ENCODE results near the gene FHOD1. TPM values are rescaled to one million over a fixed set of nuclear protein-coding genes. Genes with fewer than 3 reads are reported as not detected.
A peak's percentile ranks its signal among the peaks of the same experiment; 100 is the strongest.

FHOD1 gene
- total and polyA plus RNA-seq, 2 of the 4 experiments (the other 2 are of a cell fraction) = 13.8 to 64.0 TPM

DNA sequence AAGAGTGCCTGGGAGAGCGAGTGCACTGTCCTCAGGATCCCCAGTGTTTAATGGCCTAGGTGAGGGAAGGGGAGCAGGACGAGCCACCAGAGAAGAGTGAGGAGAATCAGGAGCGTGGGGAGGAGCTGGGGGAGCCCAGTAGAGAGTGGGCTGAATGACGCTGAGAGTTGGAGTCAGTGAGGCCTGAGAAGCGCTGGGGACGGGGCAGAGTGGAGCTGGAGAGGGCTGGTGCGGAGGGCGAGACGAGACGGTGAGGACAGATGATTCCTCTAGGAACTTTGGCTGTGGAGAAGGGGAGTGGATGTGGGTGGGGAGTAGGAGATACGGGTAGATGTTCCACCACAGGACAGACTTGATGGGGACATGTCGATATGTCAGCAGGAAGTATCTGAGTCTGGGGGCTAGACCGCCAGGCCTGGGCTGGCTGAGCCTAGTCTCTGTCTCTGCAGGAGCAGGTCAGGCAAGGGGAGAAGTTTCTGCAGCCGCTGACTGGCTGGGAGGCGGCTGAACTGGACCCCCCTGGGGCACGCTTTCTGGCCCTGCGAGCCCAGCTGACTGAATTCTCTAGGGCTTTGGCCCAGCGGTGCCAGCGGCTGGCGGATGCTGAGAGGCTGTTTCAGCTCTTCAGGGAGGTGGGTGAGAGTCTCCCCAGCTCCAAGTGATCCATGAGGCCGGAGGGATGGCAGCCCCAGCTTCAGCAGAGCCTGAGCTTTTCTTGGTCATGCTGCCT, 36.7 kb upstream of the FHOD1 start:
- H2AK5ac ChIP-seq (ENCODE audit: low read depth, low read length) = peak overlapping the region; percentile 48; the same call in 1 of the 2 replicates
- H2AK9ac ChIP-seq (replicated peaks; ENCODE audit: low read depth, low read length, poor library complexity) = no peak overlapping the region
- H2BK5ac ChIP-seq (ENCODE audit: low read depth, low read length, poor library complexity, severe bottlenecking) = no peak overlapping the region
- ATAC-seq (ENCODE audit: low read depth) (no peak), DNase-seq (no peak)
- peak overlapping the region; percentile 40; the same call in 1 of the 2 replicates for H3K4ac ChIP-seq (ENCODE audit: low read depth, low read length)
- no peak overlapping the region for H3K14ac ChIP-seq (replicated peaks; ENCODE audit: low read depth, low read length)
- intact Hi-C loops (cut with micrococcal nuclease) (no loop called here), in situ Hi-C loops (cut with MboI; ENCODE audit: low sequenced_read_pairs) (no loop called here), dilution Hi-C loops (cut with HindIII; ENCODE audit: low sequenced_read_pairs, unreplicated experiment) (no loop called here)
- no peak overlapping the region for H4K8ac ChIP-seq (ENCODE audit: low read depth in 2 of 2, low read length in 2 of 2)
- H4K91ac ChIP-seq (ENCODE audit: insufficient read depth, low read depth, low read length) = no peak overlapping the region
- no peak overlapping the region for H2AFZ ChIP-seq (replicated peaks; ENCODE audit: low read length, poor library complexity)
- no peak overlapping the region for H3K9ac ChIP-seq (ENCODE audit: low read depth, low read length)
- BruUV-seq (replicated peaks) = no TSS peak
- no peak overlapping the region for H2BK120ac ChIP-seq (ENCODE audit: low read depth, low read length)
- H4K5ac ChIP-seq (ENCODE audit: low read depth, low read length) = no peak overlapping the region
- H3K18ac ChIP-seq (ENCODE audit: low read depth, low read length) = no peak overlapping the region
- no peak overlapping the region for H2BK20ac ChIP-seq (ENCODE audit: low read depth, low read length)
- no peak overlapping the region for H2BK15ac ChIP-seq (ENCODE audit: low read depth, low read length)
- no peak overlapping the region for H3K4me2 ChIP-seq (ENCODE audit: low read depth, low read length)
- no peak overlapping the region for H3K56ac ChIP-seq (ENCODE audit: extremely low read depth, insufficient read depth, low read length)
- no peaks in the 10 kb centered on the region for H3K36me3 ChIP-seq (ENCODE audit: control insufficient read depth, insufficient read depth, low read length)
- H3K23ac ChIP-seq (ENCODE audit: low read depth, low read length) = no peak overlapping the region
- H3K9me1 ChIP-seq (ENCODE audit: insufficient read depth, low read length) = peaks cover 8% of the 10 kb centered on the region; the same call in 1 of the 2 replicates
- 95% methylated on average over 14 of the region's 21 CpGs; no CpG with 5 or more reads in 1 of the 2 experiments for WGBS, 2 experiments (ENCODE audit: extremely low coverage in 2 of 2, insufficient read length in 1 of 2)
- no peaks in the 10 kb centered on the region for H3K27me3 ChIP-seq (ENCODE audit: control insufficient read depth, insufficient read depth, low read length)
- no peaks in the 10 kb centered on the region for H3K9me3 ChIP-seq (ENCODE audit: control insufficient read depth, insufficient read depth, low read length)
- ChIA-PET POLR2A (ENCODE audit: unreplicated experiment) (no interaction called here), CTCF (interaction anchor here (0.5 to 1.4 kb wide), 2 partner anchors 23 to 167 kb away, joined by 3 to 5 read pairs; no protein-coding TSS in a partner anchor)
- peaks cover 5% of the 10 kb centered on the region for H3K4me1 ChIP-seq (ENCODE audit: control insufficient read depth, insufficient read depth, low read length)
- H3K79me1 ChIP-seq (ENCODE audit: low read depth in 1 of 2, low read length in 2 of 2) = peaks cover 0 to 8% of the 10 kb centered on the region in 2 experiments; a peak in 2 of 4 replicates
- no peaks in the 10 kb centered on the region for H4K20me1 ChIP-seq (ENCODE audit: insufficient read depth, low read length)
- H3K4me3 ChIP-seq (ENCODE audit: insufficient read depth, low read depth, low read length) = no peak overlapping the region
- H3K27ac ChIP-seq (ENCODE audit: insufficient read depth, low read length) = no peak overlapping the region
- TF ChIP-seq, protein P1, sequence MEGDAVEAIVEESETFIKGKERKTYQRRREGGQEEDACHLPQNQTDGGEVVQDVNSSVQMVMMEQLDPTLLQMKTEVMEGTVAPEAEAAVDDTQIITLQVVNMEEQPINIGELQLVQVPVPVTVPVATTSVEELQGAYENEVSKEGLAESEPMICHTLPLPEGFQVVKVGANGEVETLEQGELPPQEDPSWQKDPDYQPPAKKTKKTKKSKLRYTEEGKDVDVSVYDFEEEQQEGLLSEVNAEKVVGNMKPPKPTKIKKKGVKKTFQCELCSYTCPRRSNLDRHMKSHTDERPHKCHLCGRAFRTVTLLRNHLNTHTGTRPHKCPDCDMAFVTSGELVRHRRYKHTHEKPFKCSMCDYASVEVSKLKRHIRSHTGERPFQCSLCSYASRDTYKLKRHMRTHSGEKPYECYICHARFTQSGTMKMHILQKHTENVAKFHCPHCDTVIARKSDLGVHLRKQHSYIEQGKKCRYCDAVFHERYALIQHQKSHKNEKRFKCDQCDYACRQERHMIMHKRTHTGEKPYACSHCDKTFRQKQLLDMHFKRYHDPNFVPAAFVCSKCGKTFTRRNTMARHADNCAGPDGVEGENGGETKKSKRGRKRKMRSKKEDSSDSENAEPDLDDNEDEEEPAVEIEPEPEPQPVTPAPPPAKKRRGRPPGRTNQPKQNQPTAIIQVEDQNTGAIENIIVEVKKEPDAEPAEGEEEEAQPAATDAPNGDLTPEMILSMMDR (conservative IDR thresholded peaks at IDR 0.05; ENCODE audit: low read depth, low read length) = no peak
- TF ChIP-seq, protein P2, sequence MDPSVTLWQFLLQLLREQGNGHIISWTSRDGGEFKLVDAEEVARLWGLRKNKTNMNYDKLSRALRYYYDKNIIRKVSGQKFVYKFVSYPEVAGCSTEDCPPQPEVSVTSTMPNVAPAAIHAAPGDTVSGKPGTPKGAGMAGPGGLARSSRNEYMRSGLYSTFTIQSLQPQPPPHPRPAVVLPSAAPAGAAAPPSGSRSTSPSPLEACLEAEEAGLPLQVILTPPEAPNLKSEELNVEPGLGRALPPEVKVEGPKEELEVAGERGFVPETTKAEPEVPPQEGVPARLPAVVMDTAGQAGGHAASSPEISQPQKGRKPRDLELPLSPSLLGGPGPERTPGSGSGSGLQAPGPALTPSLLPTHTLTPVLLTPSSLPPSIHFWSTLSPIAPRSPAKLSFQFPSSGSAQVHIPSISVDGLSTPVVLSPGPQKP (IDR thresholded peaks at IDR 0.05; ENCODE audit: borderline replicate concordance, low read depth, low read length) = no peak
- TF ChIP-seq FOS (IDR thresholded peaks at IDR 0.05; ENCODE audit: low read depth, low read length) (no peak), SMC3 (IDR thresholded peaks at IDR 0.05; ENCODE audit: low read depth, low read length) (no peak), BHLHE40 (IDR thresholded peaks at IDR 0.05; ENCODE audit: low read depth, low read length) (no peak), RFX5 (IDR thresholded peaks at IDR 0.05; ENCODE audit: low read depth, low read length) (no peak), MAFK (IDR thresholded peaks at IDR 0.05; ENCODE audit: low read depth, low read length) (no peak), RCOR1 (IDR thresholded peaks at IDR 0.05; ENCODE audit: insufficient replicate concordance, low read length) (no peak), POLR2A (IDR thresholded peaks at IDR 0.05; ENCODE audit: low read depth, low read length) (no peak), NFE2L2 (IDR thresholded peaks at IDR 0.05; ENCODE audit: low read depth, low read length) (no peak), MXI1 (IDR thresholded peaks at IDR 0.05; ENCODE audit: borderline replicate concordance, low read depth, low read length) (no peak), MAZ (IDR thresholded peaks at IDR 0.05; ENCODE audit: borderline replicate concordance, low read depth, low read length) (no peak), CEBPB (IDR thresholded peaks at IDR 0.05; ENCODE audit: low read depth, low read length) (no peak), RAD21 (IDR thresholded peaks at IDR 0.05; ENCODE audit: low read length) (no peak)
- TF ChIP-seq, protein P3, sequence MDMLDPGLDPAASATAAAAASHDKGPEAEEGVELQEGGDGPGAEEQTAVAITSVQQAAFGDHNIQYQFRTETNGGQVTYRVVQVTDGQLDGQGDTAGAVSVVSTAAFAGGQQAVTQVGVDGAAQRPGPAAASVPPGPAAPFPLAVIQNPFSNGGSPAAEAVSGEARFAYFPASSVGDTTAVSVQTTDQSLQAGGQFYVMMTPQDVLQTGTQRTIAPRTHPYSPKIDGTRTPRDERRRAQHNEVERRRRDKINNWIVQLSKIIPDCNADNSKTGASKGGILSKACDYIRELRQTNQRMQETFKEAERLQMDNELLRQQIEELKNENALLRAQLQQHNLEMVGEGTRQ (IDR thresholded peaks at IDR 0.05; ENCODE audit: low read depth, low read length) = no peak
